Measurements from ENCODE around the gene GRIK3.

GRIK3 gene

DNA sequence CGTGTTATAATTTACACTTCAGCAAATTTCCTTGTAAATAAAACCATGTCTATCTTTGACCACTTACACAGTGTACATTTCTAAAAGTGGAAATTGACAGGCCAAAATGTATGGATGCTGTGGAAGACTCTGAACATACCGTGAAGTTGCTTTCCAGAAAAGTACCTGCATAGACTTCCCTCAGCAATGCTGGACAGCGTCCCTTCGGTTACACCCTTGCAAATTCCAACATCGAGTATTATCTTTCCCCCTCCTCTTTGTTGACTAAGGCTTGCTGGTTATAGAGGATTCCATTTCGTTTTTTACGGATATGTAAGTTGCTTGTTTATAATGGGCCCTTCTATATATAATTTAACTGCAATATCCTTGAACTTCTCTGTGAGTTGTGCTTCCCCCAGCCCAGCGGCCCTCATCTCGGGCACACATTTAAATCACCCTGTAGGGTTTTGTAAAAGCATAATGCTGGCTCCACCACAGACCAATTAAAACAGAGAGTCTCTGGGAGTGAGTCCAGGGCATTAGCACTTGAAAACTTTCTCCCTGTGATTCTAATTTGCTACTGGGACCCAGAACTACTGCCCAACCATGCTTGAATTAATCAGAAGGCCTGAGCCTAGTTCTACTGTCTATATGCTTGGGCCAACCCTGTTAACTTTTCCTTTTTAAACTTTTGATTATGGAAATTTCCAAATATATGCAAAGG, 230.3 kb downstream of the GRIK3 start:
- Histone ChIP-seq H3K23ac (ENCODE audit: low read length) (no peak overlapping the region), H4K5ac (ENCODE audit: low read length) (no peak overlapping the region), H2BK15ac (replicated peaks; ENCODE audit: low read depth) (no peak overlapping the region), H2BK5ac (ENCODE audit: low read length) (no peak overlapping the region), H3K18ac (ENCODE audit: low read length) (no peak overlapping the region), H3K27me3 (ENCODE audit: insufficient read depth, low read length, poor library complexity) (no peaks in the 10 kb centered on the region), H3K36me3 (ENCODE audit: control insufficient read depth, insufficient read depth, low read length) (no peaks in the 10 kb centered on the region), H3K79me2 (ENCODE audit: control insufficient read depth, insufficient read depth, low read length) (no peaks in the 10 kb centered on the region), H2AK5ac (ENCODE audit: low read length) (no peak overlapping the region), H3K4me2 (ENCODE audit: low read length) (no peak overlapping the region), H3K27ac (ENCODE audit: low read depth, low read length) (no peak overlapping the region), H2BK120ac (ENCODE audit: low read depth, low read length) (no peak overlapping the region), H3K4me3 (ENCODE audit: low read length) (no peak overlapping the region), H3K4ac (ENCODE audit: low read depth, low read length) (no peak overlapping the region), H3K9ac (ENCODE audit: low read length) (no peak overlapping the region), H3K56ac (ENCODE audit: low read length) (no peak overlapping the region), H3K79me1 (ENCODE audit: low read length) (no peaks in the 10 kb centered on the region), H3K4me1 (ENCODE audit: control insufficient read depth, low read depth, low read length) (no peaks in the 10 kb centered on the region), H4K8ac (ENCODE audit: low read depth, low read length) (no peak overlapping the region)
- no CpG with 5 or more reads among the region's 9 CpGs for WGBS (ENCODE audit: extremely low coverage, insufficient coverage, low lambda C conversion rate)
- no peak for DNase-seq

DNA sequence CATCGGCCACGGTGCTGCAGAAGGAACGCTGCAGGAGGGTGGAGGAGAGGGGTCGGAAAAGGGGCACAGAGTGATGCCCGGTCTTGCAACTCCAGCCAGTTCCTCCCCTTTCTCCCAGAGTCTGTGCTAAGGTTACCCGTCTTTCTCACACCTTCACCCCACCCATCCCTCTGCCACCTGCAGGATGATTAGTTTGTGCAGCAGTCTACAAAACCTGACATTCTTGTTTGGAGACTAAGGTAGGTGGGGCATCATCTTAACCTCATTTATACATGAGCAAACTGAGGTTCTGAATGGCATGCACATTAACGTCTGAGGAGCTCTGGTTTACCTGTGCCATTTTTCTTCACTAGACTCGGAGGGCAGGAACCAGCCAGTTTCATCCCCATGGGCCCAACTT, 232.3 kb downstream of the GRIK3 start:
- Histone ChIP-seq H3K4ac (ENCODE audit: low read depth, low read length) (no peak overlapping the region), H2AK5ac (ENCODE audit: low read length) (no peak overlapping the region), H3K27me3 (ENCODE audit: insufficient read depth, low read length, poor library complexity) (no peaks in the 10 kb centered on the region), H3K79me2 (ENCODE audit: control insufficient read depth, insufficient read depth, low read length) (no peaks in the 10 kb centered on the region), H3K4me2 (ENCODE audit: low read length) (no peak overlapping the region), H3K4me3 (ENCODE audit: low read length) (no peak overlapping the region), H2BK5ac (ENCODE audit: low read length) (no peak overlapping the region), H3K18ac (ENCODE audit: low read length) (no peak overlapping the region), H4K5ac (ENCODE audit: low read length) (no peak overlapping the region), H3K56ac (ENCODE audit: low read length) (no peak overlapping the region), H3K9ac (ENCODE audit: low read length) (no peak overlapping the region), H4K8ac (ENCODE audit: low read depth, low read length) (no peak overlapping the region), H3K4me1 (ENCODE audit: control insufficient read depth, low read depth, low read length) (no peaks in the 10 kb centered on the region), H2BK15ac (replicated peaks; ENCODE audit: low read depth) (no peak overlapping the region), H3K27ac (ENCODE audit: low read depth, low read length) (no peak overlapping the region), H3K79me1 (ENCODE audit: low read length) (no peaks in the 10 kb centered on the region), H3K36me3 (ENCODE audit: control insufficient read depth, insufficient read depth, low read length) (no peaks in the 10 kb centered on the region), H3K23ac (ENCODE audit: low read length) (no peak overlapping the region), H2BK120ac (ENCODE audit: low read depth, low read length) (no peak overlapping the region)
- no peak for DNase-seq
- no CpG with 5 or more reads among the region's 8 CpGs for WGBS (ENCODE audit: extremely low coverage, insufficient coverage, low lambda C conversion rate)

DNA sequence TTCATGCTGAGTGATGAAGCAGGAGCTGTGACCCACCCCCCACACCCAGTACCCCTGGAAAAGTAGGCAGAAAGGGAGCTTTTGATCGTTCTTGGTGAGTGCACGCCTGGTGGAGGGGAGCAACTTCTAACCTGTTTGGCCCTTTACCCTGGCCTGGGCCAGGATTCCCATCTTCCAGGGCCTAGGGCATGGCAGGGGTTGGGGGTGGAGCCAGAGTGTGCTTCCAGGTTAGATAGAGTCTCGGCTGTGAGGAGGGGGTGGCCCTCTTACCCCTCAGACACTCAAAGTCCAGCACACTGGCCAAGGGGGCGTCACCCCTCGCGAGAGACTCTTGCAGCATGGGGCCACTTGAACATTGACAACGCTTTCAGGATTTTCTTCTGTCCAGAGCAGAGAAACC, 236.6 kb downstream of the GRIK3 start:
- DNase-seq = no peak
- H3K27ac ChIP-seq (ENCODE audit: low read depth, low read length) = no peak overlapping the region
- no peak overlapping the region for H3K18ac ChIP-seq (ENCODE audit: low read length)
- no peak overlapping the region for H2BK120ac ChIP-seq (ENCODE audit: low read depth, low read length)
- no peak overlapping the region for H3K4me3 ChIP-seq (ENCODE audit: low read length)
- no peak overlapping the region for H3K9ac ChIP-seq (ENCODE audit: low read length)
- H3K4ac ChIP-seq (ENCODE audit: low read depth, low read length) = no peak overlapping the region
- H2BK5ac ChIP-seq (ENCODE audit: low read length) = no peak overlapping the region
- no peaks in the 10 kb centered on the region for H3K36me3 ChIP-seq (ENCODE audit: control insufficient read depth, insufficient read depth, low read length)
- H3K4me2 ChIP-seq (ENCODE audit: low read length) = no peak overlapping the region
- H3K56ac ChIP-seq (ENCODE audit: low read length) = no peak overlapping the region
- no peak overlapping the region for H2AK5ac ChIP-seq (ENCODE audit: low read length)
- H3K79me2 ChIP-seq (ENCODE audit: control insufficient read depth, insufficient read depth, low read length) = no peaks in the 10 kb centered on the region
- no peak overlapping the region for H4K5ac ChIP-seq (ENCODE audit: low read length)
- H3K27me3 ChIP-seq (ENCODE audit: insufficient read depth, low read length, poor library complexity) = no peaks in the 10 kb centered on the region
- WGBS (ENCODE audit: extremely low coverage, insufficient coverage, low lambda C conversion rate) = no CpG with 5 or more reads among the region's 7 CpGs
- no peaks in the 10 kb centered on the region for H3K79me1 ChIP-seq (ENCODE audit: low read length)
- H4K8ac ChIP-seq (ENCODE audit: low read depth, low read length) = no peak overlapping the region
- H2BK15ac ChIP-seq (replicated peaks; ENCODE audit: low read depth) = no peak overlapping the region
- H3K4me1 ChIP-seq (ENCODE audit: control insufficient read depth, low read depth, low read length) = no peaks in the 10 kb centered on the region
- no peak overlapping the region for H3K23ac ChIP-seq (ENCODE audit: low read length)

DNA sequence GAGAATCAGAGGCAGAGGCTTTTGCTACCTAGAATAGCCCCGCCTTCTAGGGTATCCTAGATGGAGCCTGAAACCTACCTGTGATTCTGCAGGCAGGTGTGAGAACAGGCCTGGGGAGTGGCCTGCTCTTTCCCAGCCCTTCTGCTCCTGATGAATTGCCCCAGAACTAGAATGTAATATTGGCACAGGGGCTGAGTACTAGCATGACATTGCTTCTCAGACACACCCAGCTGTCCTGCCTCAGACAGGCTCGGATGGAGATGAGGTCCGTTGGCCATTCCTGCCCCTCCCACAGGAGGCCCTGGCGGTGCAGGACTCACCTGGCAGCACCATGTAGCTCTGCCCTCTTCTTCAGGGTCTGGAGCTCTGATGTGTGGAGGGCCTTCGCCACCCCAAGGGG, 237.6 kb downstream of the GRIK3 start:
- no CpG with 5 or more reads among the region's 5 CpGs for WGBS (ENCODE audit: extremely low coverage, insufficient coverage, low lambda C conversion rate)
- no peak overlapping the region for H3K18ac ChIP-seq (ENCODE audit: low read length)
- no peak overlapping the region for H2BK15ac ChIP-seq (replicated peaks; ENCODE audit: low read depth)
- no peaks in the 10 kb centered on the region for H3K27me3 ChIP-seq (ENCODE audit: insufficient read depth, low read length, poor library complexity)
- H3K4ac ChIP-seq (ENCODE audit: low read depth, low read length) = no peak overlapping the region
- H3K79me2 ChIP-seq (ENCODE audit: control insufficient read depth, insufficient read depth, low read length) = no peaks in the 10 kb centered on the region
- no peak overlapping the region for H3K4me3 ChIP-seq (ENCODE audit: low read length)
- H3K4me2 ChIP-seq (ENCODE audit: low read length) = no peak overlapping the region
- no peaks in the 10 kb centered on the region for H3K4me1 ChIP-seq (ENCODE audit: control insufficient read depth, low read depth, low read length)
- H4K5ac ChIP-seq (ENCODE audit: low read length) = no peak overlapping the region
- H3K23ac ChIP-seq (ENCODE audit: low read length) = no peak overlapping the region
- no peak for DNase-seq
- no peak overlapping the region for H4K8ac ChIP-seq (ENCODE audit: low read depth, low read length)
- no peak overlapping the region for H2BK120ac ChIP-seq (ENCODE audit: low read depth, low read length)
- H3K36me3 ChIP-seq (ENCODE audit: control insufficient read depth, insufficient read depth, low read length) = no peaks in the 10 kb centered on the region
- no peak overlapping the region for H2BK5ac ChIP-seq (ENCODE audit: low read length)
- no peak overlapping the region for H3K56ac ChIP-seq (ENCODE audit: low read length)
- no peak overlapping the region for H3K27ac ChIP-seq (ENCODE audit: low read depth, low read length)
- no peak overlapping the region for H2AK5ac ChIP-seq (ENCODE audit: low read length)
- no peaks in the 10 kb centered on the region for H3K79me1 ChIP-seq (ENCODE audit: low read length)
- no peak overlapping the region for H3K9ac ChIP-seq (ENCODE audit: low read length)

DNA sequence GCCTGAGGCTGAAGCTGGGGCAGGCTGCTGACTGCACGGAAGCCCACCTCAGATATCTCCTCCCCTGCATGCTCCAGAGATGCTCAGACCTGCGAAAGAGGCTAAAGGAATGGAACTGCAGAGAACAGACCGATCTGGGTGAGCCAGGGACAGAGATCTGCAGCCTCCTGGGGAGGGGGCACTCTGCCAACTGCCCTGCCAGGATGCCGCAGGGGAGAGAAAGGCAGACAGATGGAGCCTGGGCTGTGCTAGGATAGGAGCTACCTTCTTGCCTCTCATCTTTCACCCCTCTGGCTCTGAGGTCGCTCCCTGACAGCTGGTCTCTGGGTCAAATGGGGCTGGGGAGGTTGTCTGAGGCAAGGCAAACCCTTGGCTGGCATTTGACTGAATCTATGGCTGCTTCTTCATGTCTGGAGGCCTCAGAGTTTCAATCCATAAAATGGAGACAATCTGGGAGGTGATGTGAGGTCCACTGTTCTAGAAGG, 238.2 kb downstream of the GRIK3 start:
- Histone ChIP-seq H3K36me3 (ENCODE audit: control insufficient read depth, insufficient read depth, low read length) (no peaks in the 10 kb centered on the region), H2BK5ac (ENCODE audit: low read length) (no peak overlapping the region), H3K4me2 (ENCODE audit: low read length) (no peak overlapping the region), H3K4me1 (ENCODE audit: control insufficient read depth, low read depth, low read length) (no peaks in the 10 kb centered on the region), H3K18ac (ENCODE audit: low read length) (no peak overlapping the region), H3K79me2 (ENCODE audit: control insufficient read depth, insufficient read depth, low read length) (no peaks in the 10 kb centered on the region), H3K27me3 (ENCODE audit: insufficient read depth, low read length, poor library complexity) (no peaks in the 10 kb centered on the region), H3K27ac (ENCODE audit: low read depth, low read length) (no peak overlapping the region), H3K9ac (ENCODE audit: low read length) (no peak overlapping the region), H4K5ac (ENCODE audit: low read length) (no peak overlapping the region), H3K56ac (ENCODE audit: low read length) (no peak overlapping the region), H3K4me3 (ENCODE audit: low read length) (no peak overlapping the region), H2AK5ac (ENCODE audit: low read length) (no peak overlapping the region), H4K8ac (ENCODE audit: low read depth, low read length) (no peak overlapping the region), H2BK15ac (replicated peaks; ENCODE audit: low read depth) (no peak overlapping the region), H2BK120ac (ENCODE audit: low read depth, low read length) (no peak overlapping the region), H3K79me1 (ENCODE audit: low read length) (no peaks in the 10 kb centered on the region), H3K4ac (ENCODE audit: low read depth, low read length) (no peak overlapping the region), H3K23ac (ENCODE audit: low read length) (no peak overlapping the region)
- no peak for DNase-seq
- no CpG with 5 or more reads among the region's 5 CpGs for WGBS (ENCODE audit: extremely low coverage, insufficient coverage, low lambda C conversion rate)

DNA sequence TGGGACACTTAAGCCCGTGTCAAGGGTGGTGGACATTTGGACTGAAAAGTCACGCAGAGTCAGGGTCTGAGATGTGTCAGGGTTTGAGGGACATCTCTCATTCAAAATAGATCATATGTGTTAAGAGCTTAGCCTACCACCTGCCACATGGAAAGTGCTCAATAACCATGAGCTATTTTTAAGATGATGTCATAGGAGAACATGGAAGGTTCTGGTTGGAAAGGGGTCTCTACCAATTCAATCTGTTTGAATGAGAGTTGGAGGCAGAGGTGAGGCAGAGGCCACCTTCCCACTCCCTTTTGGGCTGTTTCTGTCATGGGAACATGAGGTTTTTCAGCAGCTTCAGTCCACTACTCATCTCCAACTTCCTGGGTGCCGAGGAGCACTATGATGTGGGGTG, 239.9 kb downstream of the GRIK3 start:
- Histone ChIP-seq H3K23ac (ENCODE audit: low read length) (no peak overlapping the region), H3K27me3 (ENCODE audit: insufficient read depth, low read length, poor library complexity) (no peaks in the 10 kb centered on the region), H3K27ac (ENCODE audit: low read depth, low read length) (no peak overlapping the region), H4K8ac (ENCODE audit: low read depth, low read length) (no peak overlapping the region), H2BK5ac (ENCODE audit: low read length) (no peak overlapping the region), H4K5ac (ENCODE audit: low read length) (no peak overlapping the region), H3K4ac (ENCODE audit: low read depth, low read length) (no peak overlapping the region), H3K4me3 (ENCODE audit: low read length) (no peak overlapping the region), H3K56ac (ENCODE audit: low read length) (no peak overlapping the region), H3K4me1 (ENCODE audit: control insufficient read depth, low read depth, low read length) (no peaks in the 10 kb centered on the region), H3K9ac (ENCODE audit: low read length) (no peak overlapping the region), H3K79me1 (ENCODE audit: low read length) (no peaks in the 10 kb centered on the region), H3K18ac (ENCODE audit: low read length) (no peak overlapping the region), H3K4me2 (ENCODE audit: low read length) (no peak overlapping the region), H2BK15ac (replicated peaks; ENCODE audit: low read depth) (no peak overlapping the region), H2BK120ac (ENCODE audit: low read depth, low read length) (no peak overlapping the region), H3K79me2 (ENCODE audit: control insufficient read depth, insufficient read depth, low read length) (no peaks in the 10 kb centered on the region), H2AK5ac (ENCODE audit: low read length) (no peak overlapping the region), H3K36me3 (ENCODE audit: control insufficient read depth, insufficient read depth, low read length) (no peaks in the 10 kb centered on the region)
- WGBS (ENCODE audit: extremely low coverage, insufficient coverage, low lambda C conversion rate) = no CpG with 5 or more reads among the region's 3 CpGs
- no peak for DNase-seq

Measured in mesendoderm (in vitro differentiated cells).